Kidney glomerular epithelial cell (primary cell): Measurements from ENCODE around the gene NTNG2.
A peak's percentile ranks its signal among the peaks of the same experiment; 100 is the strongest.

Experiments used
- DNase-seq: peaks from one replicate; lab custom pipeline; 2025; lab: John Stamatoyannopoulos, UW

Gene NTNG2

DNA sequence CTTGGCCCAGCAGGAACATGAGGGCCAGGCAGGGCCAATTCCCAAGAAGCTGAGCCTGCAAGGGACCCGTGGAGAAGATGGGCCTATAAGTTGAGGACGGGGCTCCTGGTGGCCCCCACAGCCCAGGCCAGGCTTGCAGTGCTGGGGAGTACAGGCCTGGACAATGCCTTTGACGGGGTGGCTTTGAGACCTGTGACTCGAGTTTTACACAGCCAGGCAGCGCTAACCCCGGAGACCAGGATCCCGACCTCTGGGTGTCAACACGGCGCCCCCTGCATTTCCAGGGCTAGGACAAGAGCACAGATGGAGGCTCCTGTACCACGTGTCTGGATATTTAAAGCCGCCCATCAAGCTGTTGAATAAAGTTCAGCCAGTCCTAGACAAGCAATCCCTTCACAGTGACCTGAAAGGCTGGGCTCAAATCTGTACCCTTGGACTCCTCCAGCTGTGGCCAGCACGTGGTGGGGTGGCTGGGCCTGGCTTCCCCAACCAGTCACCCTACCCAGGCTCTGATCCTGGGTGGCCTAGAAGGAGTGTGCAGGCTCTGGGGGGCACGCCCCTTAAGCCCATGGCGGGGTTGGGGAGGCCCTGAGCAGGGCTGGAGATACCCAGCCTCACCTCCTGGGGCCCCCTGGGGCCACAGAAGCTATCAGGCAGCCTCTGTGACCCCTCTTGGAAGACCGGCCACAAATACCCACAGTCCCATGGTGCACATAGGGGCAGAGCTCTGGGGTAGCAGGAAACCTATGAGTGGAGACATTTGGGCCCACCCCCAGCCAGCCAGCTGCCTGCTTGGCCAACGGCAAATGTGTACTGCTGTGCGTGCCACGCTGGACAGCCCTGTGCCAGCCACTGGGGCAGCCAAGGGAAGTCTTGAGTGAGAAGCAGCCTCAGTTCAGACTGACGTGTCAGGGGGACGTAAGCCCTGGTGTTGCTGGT lies 88.7 kb downstream of the NTNG2 start:
- no peak for DNase-seq

DNA sequence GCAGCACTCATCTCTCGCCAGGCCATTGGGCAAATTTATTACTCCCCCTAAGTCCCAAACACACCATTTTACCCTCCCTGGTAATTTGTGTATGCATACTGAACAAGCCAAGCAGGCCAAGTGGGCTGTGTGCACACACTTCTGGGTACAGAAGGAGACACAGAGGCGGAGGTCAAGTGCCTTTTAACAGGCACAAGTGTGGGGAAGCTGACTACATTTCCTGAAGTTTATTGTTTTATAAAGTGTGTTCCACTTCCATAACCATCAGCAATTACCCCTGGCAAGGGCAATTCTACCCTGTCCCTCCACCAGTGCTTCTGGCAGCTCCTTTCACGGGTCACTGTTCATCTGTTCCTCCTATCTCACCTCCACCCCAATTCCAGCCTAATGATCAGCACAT lies 99.0 kb downstream of the NTNG2 start:
- DNase-seq = no peak

DNA sequence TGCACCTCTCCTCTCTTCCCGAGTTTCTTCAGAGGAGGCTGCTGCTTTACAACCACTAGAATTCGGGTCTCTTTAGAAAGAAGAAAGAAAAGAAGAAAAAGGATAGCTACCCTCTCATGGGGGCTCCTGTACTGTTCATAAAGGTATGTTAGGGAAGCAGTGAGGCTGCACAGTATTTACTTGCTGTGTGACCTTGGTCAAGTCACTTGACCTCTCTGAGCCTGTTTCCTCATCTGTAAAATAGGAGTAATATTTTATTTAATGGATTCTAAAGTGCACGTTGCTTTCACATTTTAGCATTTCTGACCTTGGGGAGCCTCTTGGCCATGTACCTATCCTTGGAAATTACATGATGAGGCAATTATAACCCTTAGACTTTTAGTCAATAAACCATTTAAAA lies 104.2 kb downstream of the NTNG2 start:
- no peak for DNase-seq

DNA sequence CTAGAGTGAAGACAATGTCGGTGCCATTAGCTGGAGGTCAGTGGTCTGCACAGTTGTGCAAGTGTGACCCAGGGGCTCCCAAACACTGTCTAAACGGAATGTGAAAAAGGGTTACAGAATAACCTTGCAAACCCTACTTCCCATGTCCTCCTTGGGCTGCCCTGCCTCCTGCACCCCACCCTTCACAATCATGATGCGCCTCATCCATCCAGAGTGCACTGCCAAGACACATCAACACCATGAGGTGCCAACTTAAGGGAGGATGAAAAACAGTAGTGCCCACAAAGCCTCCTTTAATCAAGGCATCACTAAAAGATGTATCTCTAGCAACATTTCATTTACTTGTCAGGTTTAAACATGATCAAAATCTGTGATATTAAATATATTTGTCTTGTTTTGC lies 105.8 kb downstream of the NTNG2 start:
- no peak for DNase-seq

DNA sequence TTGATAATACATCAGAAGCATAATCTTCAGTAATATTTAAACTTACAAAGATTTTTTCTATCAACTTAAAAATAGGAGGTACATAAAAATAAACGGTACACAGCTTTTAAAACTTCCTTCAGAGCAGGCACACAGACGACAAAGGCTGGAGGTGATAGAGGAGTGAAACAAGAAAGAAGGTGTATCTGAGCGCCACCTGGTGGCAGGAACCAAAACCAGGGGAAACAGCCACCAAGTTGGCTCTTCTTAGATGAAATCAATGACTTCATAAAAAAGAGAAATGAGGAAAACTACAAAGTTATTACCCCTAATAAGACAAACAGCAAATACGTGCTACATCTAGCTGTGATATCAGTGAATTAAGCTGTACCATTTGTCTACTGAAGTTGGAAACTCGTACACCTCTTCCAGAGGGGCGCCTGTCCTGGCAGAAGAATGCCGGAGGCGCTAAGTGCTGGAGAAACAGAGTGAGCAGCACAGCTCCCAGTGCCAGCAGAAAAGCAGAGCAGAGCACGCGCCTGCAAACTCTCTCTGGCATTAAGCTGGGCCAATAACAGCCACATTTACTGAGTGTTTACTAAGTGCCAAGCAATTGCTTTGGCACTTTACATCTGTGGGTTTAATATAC lies 107.0 kb downstream of the NTNG2 start:
- peak; percentile 61 for DNase-seq

DNA sequence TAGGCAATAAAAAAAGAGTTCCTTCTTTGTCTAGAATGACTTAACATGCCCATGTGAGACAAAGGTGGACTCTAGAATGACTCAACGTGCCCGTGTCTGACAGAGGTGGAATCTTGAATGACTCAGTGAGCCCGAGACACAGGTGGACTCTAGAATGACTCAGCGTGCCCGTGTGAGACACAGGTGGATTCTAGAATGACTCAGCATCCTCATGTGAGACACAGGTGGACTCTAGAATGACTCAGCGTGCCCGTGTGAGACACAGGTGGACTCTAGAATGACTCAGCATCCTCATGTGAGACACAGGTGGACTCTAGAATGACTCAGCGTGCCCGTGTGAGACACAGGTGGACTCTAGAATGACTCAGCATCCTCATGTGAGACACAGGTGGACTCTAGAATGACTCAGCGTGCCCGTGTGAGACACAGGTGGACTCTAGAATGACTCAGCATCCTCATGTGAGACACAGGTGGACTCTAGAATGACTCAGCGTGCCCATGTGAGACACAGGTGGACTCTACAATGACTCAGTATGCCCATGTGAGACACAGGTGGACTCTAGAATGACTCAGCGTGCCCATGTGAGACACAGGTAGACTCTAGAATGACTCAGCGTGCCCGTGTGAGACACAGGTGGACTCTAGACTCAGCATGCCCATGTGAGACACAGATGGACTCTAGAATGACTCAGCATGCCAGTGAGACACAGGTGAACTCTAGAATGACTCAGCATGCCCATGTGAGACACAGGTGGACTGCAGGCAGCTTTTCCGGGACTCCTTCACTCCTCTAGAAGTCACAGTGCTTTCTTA lies 108.1 kb downstream of the NTNG2 start:
- DNase-seq = peak; percentile 17

DNA sequence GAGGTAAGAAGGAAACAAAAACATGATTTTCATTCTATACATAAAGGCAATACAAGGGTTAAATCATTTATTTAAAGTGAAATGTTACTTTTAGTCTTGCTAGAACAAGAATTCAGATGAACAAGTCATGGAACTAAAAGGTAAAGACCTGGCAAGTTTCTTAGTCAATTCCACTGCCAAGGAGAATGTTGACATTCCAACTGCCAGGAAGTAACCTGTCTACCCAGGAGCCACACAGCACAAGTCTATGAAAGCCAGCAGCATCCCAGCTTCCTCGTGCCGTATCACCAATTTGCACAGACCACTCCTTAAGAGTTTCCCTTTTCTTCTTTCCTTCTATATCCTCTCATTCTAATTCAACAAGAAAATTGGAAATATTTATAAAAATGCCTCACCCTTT lies 113.0 kb downstream of the NTNG2 start:
- no peak for DNase-seq

DNA sequence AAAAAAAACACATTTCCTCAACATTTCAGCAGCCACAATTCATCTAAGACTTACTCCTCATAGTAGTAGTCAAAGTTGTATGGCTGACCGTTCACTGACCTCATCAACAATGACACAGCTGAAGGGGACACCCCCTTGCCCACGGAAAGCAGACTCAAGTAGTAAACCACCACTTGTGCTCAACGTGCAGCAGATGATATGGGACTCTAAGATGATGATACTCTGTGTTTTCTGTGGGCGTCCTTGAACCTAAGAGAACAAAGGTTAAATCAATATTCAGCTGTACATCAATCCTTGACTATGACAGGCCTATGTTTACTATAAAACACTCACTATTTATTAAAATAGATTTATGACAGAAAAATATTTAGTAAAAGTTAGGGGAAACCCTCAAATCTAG lies 121.3 kb downstream of the NTNG2 start:
- no peak for DNase-seq

DNA sequence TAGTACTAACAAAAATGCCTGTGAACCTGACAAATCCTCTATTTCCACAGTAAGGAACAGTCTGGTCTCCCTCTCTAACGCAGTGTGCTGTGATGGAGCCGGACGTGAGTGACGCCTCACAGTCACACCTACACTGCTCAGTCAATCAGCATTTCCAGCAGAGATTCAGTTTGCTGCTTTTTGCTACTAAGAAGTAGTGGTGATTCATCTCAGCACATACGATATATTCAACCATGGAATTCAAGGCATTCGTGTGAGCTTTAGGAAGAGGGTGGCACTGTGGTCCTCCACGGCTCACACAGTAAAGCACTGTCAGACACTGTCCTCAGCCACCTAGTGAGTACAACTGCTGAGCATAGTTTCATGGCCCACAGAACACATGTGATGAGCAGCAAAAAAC lies 122.0 kb downstream of the NTNG2 start:
- DNase-seq = no peak

DNA sequence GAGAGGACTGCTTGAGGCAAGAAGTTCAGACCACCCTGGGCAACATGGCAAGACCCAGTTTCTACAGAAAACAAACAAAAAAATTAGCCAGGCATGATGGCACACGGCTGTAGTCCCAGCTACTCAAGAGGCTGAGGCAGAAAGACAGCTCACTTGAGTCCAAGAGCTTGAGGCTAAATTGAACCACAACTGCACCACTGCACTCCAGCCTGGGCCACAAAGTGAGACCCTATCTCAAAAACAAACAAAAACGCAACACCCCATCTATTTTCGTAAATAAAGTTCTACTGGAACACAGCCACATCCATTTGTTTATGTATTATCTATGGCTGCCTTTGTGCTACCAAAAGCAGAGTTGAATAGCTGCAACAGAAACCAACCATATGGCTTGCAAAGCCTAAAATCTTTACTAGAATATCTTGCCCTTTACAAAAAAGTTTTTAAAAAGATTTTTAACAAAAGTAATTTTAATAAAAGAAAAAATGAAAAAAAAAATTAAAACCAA lies 125.5 kb downstream of the NTNG2 start:
- no peak for DNase-seq

DNA sequence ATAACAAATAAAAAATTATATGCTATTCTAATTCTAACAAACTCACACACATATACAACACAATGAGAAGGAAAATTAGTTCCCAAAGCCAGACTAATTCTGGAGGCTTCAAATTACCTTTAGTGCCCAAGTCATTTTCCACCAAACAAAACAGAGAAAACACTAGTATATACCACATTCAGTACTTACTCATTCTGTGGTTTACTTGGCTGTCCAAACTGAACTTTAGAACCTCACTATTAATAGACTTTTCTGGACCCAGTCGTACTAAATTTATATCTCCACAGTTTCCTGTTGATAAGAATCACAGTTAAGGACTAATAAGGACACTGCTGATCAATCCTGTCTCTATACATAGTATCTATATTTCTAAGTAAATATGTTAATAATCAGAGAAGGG lies 126.5 kb downstream of the NTNG2 start:
- no peak for DNase-seq

DNA sequence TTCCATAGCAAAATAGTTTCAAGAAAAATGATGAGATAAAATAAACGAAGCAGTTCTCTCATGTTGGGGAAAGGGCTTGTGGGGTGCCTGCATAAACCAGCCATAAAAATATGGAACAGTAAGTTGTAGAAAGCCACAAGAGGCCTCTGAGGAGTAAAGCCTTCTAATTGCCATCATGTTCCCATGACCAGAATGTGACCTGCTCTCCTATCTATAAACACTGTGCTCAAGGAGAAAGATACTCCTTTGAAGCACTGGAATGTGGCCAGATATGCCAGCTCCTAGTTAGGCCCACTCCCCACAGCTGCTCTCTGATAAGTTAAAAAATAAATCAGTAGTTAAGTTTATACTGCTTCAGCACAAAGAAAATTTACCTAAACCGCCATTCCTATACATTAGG lies 127.1 kb downstream of the NTNG2 start:
- DNase-seq = no peak

DNA sequence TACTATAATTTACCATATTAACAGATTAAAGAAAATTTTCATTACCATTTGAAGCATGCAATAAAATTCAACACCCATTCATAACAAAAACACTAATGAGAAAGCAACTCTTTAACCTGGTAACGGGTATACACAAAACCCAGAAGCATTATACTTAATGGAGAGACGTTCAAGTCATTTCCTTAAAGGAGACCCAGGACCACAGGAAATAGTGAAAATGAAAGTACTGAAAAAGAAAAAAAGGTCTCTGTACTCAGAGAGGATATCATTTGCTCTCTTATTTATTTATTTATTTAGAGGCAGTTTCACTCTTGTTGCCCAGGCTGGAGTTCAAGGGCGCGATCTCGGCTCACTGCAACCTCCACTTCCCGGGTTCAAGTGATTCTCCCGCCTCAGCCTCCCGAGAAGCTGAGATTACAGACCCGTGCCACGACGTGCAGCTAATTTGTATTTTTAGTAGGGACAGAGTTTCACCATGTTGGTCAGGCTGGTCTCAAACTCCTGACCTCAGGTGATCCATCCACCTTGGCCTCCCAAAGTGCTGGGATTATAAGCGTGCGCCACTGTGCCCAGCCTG lies 131.4 kb downstream of the NTNG2 start:
- DNase-seq = no peak
